OCI-LY1 (cell line): ENCODE results near the gene JAK1.

Source experiments
- H2AFZ ChIP-seq: fragments of 200-600 bp; sonication (generic), shearing (Covaris generic); 2 replicates; pipeline ENCODE4 v1.6.0; 2014; ENCODE audit warnings: antibody characterized with exemption, mild to moderate bottlenecking, low read length
- H3F3A ChIP-seq: fragments of 200-600 bp; sonication (generic), shearing (Covaris generic); 2 replicates; pipeline ENCODE4 v1.6.0; 2014; ENCODE audit warnings: mild to moderate bottlenecking, antibody characterized with exemption, low read length, moderate library complexity; ENCODE audit not compliant: insufficient read depth
- H3K27ac ChIP-seq: fragments of 200-600 bp; sonication (generic); 2 replicates; pipeline ENCODE4 v1.5.1; 2014; ENCODE audit warnings: low read length, mixed run types, mild to moderate bottlenecking, low read depth; ENCODE audit not compliant: poor library complexity, severe bottlenecking
- H3K27me3 ChIP-seq: fragments of 200-600 bp; sonication (generic); 2 replicates; pipeline ENCODE4 v1.6.0; 2014; ENCODE audit warnings: antibody characterized with exemption, mild to moderate bottlenecking, low read length, moderate library complexity; ENCODE audit not compliant: insufficient read depth
- H3K36me3 ChIP-seq: fragments of 200-600 bp; sonication (generic); 2 replicates; pipeline ENCODE4 v1.6.1; 2014; ENCODE audit warnings: mild to moderate bottlenecking, antibody characterized with exemption, low read length, moderate library complexity, mixed read lengths; ENCODE audit not compliant: insufficient read depth
- H3K4me1 ChIP-seq: fragments of 200-600 bp; sonication (generic); 2 replicates; pipeline ENCODE4 v1.5.1; 2014; ENCODE audit warnings: mild to moderate bottlenecking, low read length, moderate library complexity; ENCODE audit not compliant: insufficient read depth, severe bottlenecking
- H3K4me2 ChIP-seq: fragments of 200-600 bp; sonication (generic), shearing (Covaris generic); 2 replicates; pipeline ENCODE4 v1.6.1; 2014; ENCODE audit warnings: low read length
- H3K4me3 ChIP-seq: fragments of 200-600 bp; sonication (generic); 2 replicates; pipeline ENCODE4 v1.5.1; 2014; ENCODE audit warnings: low read length, low read depth, mild to moderate bottlenecking, mixed read lengths; ENCODE audit not compliant: poor library complexity, severe bottlenecking
- H3K79me2 ChIP-seq: fragments of 200-600 bp; shearing (Covaris generic); 2 replicates; pipeline ENCODE4 v1.6.1; 2016; ENCODE audit warnings: mixed run types, low read length, mixed read lengths; ENCODE audit not compliant: insufficient read depth
- H3K9ac ChIP-seq: fragments of 200-600 bp; sonication (generic), shearing (Covaris generic); 2 replicates; pipeline ENCODE4 v1.6.1; 2014; ENCODE audit warnings: mild to moderate bottlenecking, low read length, mixed read lengths
- H3K9me2 ChIP-seq: fragments of 200-600 bp; sonication (generic), shearing (Covaris generic); 2 replicates; pipeline ENCODE4 v1.6.1; 2014; ENCODE audit warnings: low read depth, mild to moderate bottlenecking, low read length, mixed read lengths
- H3K9me3 ChIP-seq: fragments of 200-600 bp; shearing (Covaris generic); 2 replicates; pipeline ENCODE4 v1.6.1; 2014; ENCODE audit warnings: low read length, mixed read lengths
- H4K20me1 ChIP-seq: fragments of 200-600 bp; sonication (generic), shearing (Covaris generic); 2 replicates; pipeline ENCODE4 v1.6.0; 2016; ENCODE audit warnings: mild to moderate bottlenecking, low read length; ENCODE audit not compliant: insufficient read depth
- CTCF ChIP-seq: fragments of 200-600 bp; sonication (generic), shearing (Covaris generic); IDR thresholded peaks from 2 replicates; pipeline ENCODE4 v1.5.1; 2017; ENCODE audit warnings: mild to moderate bottlenecking, antibody characterized with exemption, low read length, moderate library complexity, mixed read lengths
- EZH2 ChIP-seq: fragments of 200-600 bp; sonication (generic), shearing (Covaris generic); IDR thresholded peaks from 2 replicates; pipeline ENCODE4 v1.8.0; 2017; ENCODE audit warnings: borderline replicate concordance, mixed run types, mild to moderate bottlenecking, antibody characterized with exemption, low read length, moderate library complexity, mixed read lengths

Gene JAK1

GRCh38 chr1:64857347-64857746, 109.0 kb downstream of the JAK1 start:
- Histone ChIP-seq H3K27me3 (no peaks in the 10 kb centered on the region), H3F3A (no peaks in the 10 kb centered on the region), H3K9me3 (no peaks in the 10 kb centered on the region), H3K4me1 (peaks cover 11% of the 10 kb centered on the region), H3K27ac (no peak overlapping the region), H3K36me3 (peaks cover 45% of the 10 kb centered on the region; the same call in 1 of the 2 replicates), H3K9me2 (no peaks in the 10 kb centered on the region), H3K9ac (no peak overlapping the region), H3K79me2 (no peaks in the 10 kb centered on the region), H2AFZ (no peak overlapping the region), H3K4me2 (no peak overlapping the region), H4K20me1 (no peaks in the 10 kb centered on the region), H3K4me3 (no peak overlapping the region)
- TF ChIP-seq CTCF, result no peak
- TF ChIP-seq EZH2, result no peak

- Histone ChIP-seq H3K27me3 (no peaks in the 10 kb centered on the region), H4K20me1 (no peaks in the 10 kb centered on the region), H3K9me3 (no peaks in the 10 kb centered on the region), H3K4me1 (peaks cover 6% of the 10 kb centered on the region), H2AFZ (no peak overlapping the region), H3K9ac (no peak overlapping the region), H3K36me3 (peaks cover 41% of the 10 kb centered on the region; the same call in 1 of the 2 replicates), H3K4me2 (no peak overlapping the region), H3F3A (no peaks in the 10 kb centered on the region), H3K79me2 (no peaks in the 10 kb centered on the region), H3K4me3 (no peak overlapping the region), H3K27ac (no peak overlapping the region), H3K9me2 (no peaks in the 10 kb centered on the region)
- no peak for TF ChIP-seq EZH2
- no peak for TF ChIP-seq CTCF
Observed at GRCh38 chr1:64856553-64856952, 109.8 kb downstream of the JAK1 start.

GRCh38 chr1:64855557-64855956, 110.8 kb downstream of the JAK1 start:
- Histone ChIP-seq H3K4me1 (no peaks in the 10 kb centered on the region), H3K9me2 (no peaks in the 10 kb centered on the region), H3K27me3 (no peaks in the 10 kb centered on the region), H3K36me3 (peaks cover 41% of the 10 kb centered on the region; the same call in 1 of the 2 replicates), H3K9ac (no peak overlapping the region), H3K4me2 (no peak overlapping the region), H3K79me2 (no peaks in the 10 kb centered on the region), H4K20me1 (no peaks in the 10 kb centered on the region), H2AFZ (no peak overlapping the region), H3F3A (no peaks in the 10 kb centered on the region), H3K9me3 (no peaks in the 10 kb centered on the region), H3K4me3 (no peak overlapping the region), H3K27ac (no peak overlapping the region)
- no peak for TF ChIP-seq EZH2
- no peak for TF ChIP-seq CTCF
